Spleen (tissue), 7 donors: ENCODE measurements around the gene FASTKD1.

Source experiments
- CTCF ChIP-seq, 11 experiments: fragments of 200-600 bp in 7 of 11; fragments of 450-650 bp in 4 of 11; sonication (generic) in 4 of 11; IDR thresholded peaks in 8 of 11; conservative IDR thresholded peaks in 3 of 11; 1 replicate in 7 of 11; 2 replicates in 4 of 11; pipeline versions ENCODE4 v1.4.0 to v1.8.0; 2016 to 2021; ENCODE audit warnings: antibody characterized with exemption in 11 of 11, inconsistent platforms in 4 of 11, mild to moderate bottlenecking in 1 of 11
- POLR2A ChIP-seq, 3 donors: fragments of 450-650 bp; IDR thresholded peaks; one replicate each; pipeline ENCODE4 v1.5.1; 2017; ENCODE audit warnings: antibody characterized with exemption in 3 of 3, mild to moderate bottlenecking in 1 of 3
- POLR2AphosphoS5 ChIP-seq, 3 donors: sonication (generic); formaldehyde crosslinking; IDR thresholded peaks; one replicate each; pipeline ENCODE4 v1.5.1; 2017; ENCODE audit warnings: antibody characterized with exemption in 3 of 3
- donor health status: DM: no; HTN: no; CAD: no; lungs with moderate emphysema.
- donor health status: DM: no; HTN: no; CAD: no.
- donor health status: DM: no; HTN: no; CAD: no.

- TF ChIP-seq POLR2A (IDR thresholded peaks at IDR 0.05) = no peak
- no peak for TF ChIP-seq CTCF (IDR thresholded peaks at IDR 0.05 in 8 of 11, conservative IDR thresholded peaks at IDR 0.05 in 3 of 11)
- TF ChIP-seq POLR2AphosphoS5 (IDR thresholded peaks at IDR 0.05) = no peak
These were observed 26.9 kb downstream of the FASTKD1 start for GRCh38 chr2:169546756-169547155.
